Erythroblast (primary cell): ENCODE data around the gene S100PBP.

Experiments
- GATA1 ChIP-seq: IDR thresholded peaks from 2 replicates; pipeline ENCODE4 v1.6.1; 2011; ENCODE audit warnings: low read depth, mild to moderate bottlenecking, control low read depth, low read length, moderate library complexity
- POLR2A ChIP-seq: IDR thresholded peaks from 2 replicates; pipeline ENCODE4 v1.6.1; 2011; ENCODE audit warnings: mild to moderate bottlenecking, low read length

DNA sequence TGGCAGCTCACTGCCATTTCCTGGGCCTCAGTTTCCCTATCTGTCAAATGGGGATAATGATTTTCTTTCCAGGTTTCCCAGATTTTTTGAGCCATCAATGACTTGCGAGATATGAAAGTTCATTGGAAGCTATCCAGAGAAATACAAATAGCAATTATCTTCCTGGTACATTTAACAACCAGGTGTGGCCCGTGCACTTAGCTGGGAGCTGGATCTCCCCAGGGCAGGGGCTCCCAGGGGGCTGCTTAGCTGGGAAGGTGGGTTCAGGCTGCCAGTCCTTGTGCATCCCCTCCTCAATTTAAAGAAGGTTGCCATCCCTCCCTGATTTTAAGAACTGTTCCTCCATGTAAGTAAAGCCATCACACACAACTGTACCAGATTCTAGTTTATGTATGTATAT lies 87.3 kb downstream of the S100PBP start:
- TF ChIP-seq POLR2A (no peak), GATA1 (no peak)
